Cardiac muscle cell (in vitro differentiated cells and primary cell): ENCODE measurements around the gene PRKAG2. TPM values are rescaled to one million over a fixed set of nuclear protein-coding genes. Genes with fewer than 3 reads are reported as not detected.

Experiments
- DNase-seq, 2 donors: peaks; one replicate each; pipeline versions ENCODE4 v3.0.0 to v3.0.0-alpha.2; 2010 to 2017; ENCODE audit warnings: low read depth in 1 of 2, low spot score in 1 of 2
- H3K27ac ChIP-seq: fragments of 200-600 bp; sonication (generic); 2 replicates; pipeline ENCODE4 v1.5.1; 2016
- H3K27me3 ChIP-seq: fragments of 200-600 bp; sonication (generic); 2 replicates; pipeline ENCODE4 v1.6.0; 2016; ENCODE audit warnings: control low read depth
- H3K36me3 ChIP-seq: fragments of 200-600 bp; sonication (generic); 2 replicates; pipeline ENCODE4 v1.5.1; 2016; ENCODE audit warnings: control low read depth
- H3K4me1 ChIP-seq: fragments of 200-600 bp; sonication (generic); 2 replicates; pipeline ENCODE4 v1.8.1; 2017; ENCODE audit warnings: low read depth, mild to moderate bottlenecking, mixed run types
- H3K4me3 ChIP-seq: fragments of 200-600 bp; sonication (generic); 2 replicates; pipeline ENCODE4 v1.5.1; 2016; ENCODE audit warnings: mild to moderate bottlenecking
- H3K9me3 ChIP-seq: fragments of 200-600 bp; sonication (generic); 2 replicates; pipeline ENCODE4 v1.5.1; 2017; ENCODE audit warnings: low read depth, mild to moderate bottlenecking, control low read depth
- polyA plus RNA-seq: library from polyadenylated mRNA; unstranded; fragments of >200 nt; fragmentation: Nextera tagmentation; extraction: Ambion mirVana; gene quantifications from 2 replicates; pipeline ENCODE4 v1.2.1, GENCODE V29; 2016
- total RNA-seq: library from RNA; depleted of rRNA; stranded (reverse); fragments of >200 nt; gene quantifications from 2 replicates; pipeline ENCODE4 v1.2.3, GENCODE V29; 2016
- TF ChIP-seq, protein P1 (sequence below): IDR thresholded peaks from 2 replicates; pipeline ENCODE4 v1.5.1; 2012; ENCODE audit warnings: low read depth, mild to moderate bottlenecking, low read length

PRKAG2 gene
- total and polyA plus RNA-seq, 2 experiments from 2014 or later: 43.4 to 85.3 TPM

DNA sequence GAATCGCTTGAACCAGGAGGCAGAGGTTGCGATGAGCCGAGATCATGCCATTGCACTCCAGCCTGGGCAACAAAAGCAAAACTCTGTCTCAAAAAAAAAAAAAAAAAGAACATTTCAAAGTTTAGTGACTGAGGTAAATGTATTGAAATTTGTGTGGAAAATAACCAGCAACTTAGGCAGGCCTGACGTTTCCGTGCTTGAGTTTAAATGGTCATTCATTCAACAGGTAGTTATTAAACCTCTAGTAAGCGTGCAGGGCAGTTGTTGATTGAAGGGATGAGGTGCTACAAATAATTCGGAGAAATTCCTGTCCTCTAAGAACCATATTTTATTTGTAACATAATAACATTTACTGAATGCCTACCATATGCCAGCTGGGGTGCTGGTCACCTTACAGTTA, 135.3 kb downstream of the PRKAG2 start:
- no peak overlapping the region for H3K4me3 ChIP-seq
- H3K27me3 ChIP-seq: no peaks in the 10 kb centered on the region
- H3K9me3 ChIP-seq: no peaks in the 10 kb centered on the region
- no peaks in the 10 kb centered on the region for H3K36me3 ChIP-seq
- no peak overlapping the region for H3K27ac ChIP-seq
- peaks cover 17% of the 10 kb centered on the region for H3K4me1 ChIP-seq
- TF ChIP-seq, protein P1, sequence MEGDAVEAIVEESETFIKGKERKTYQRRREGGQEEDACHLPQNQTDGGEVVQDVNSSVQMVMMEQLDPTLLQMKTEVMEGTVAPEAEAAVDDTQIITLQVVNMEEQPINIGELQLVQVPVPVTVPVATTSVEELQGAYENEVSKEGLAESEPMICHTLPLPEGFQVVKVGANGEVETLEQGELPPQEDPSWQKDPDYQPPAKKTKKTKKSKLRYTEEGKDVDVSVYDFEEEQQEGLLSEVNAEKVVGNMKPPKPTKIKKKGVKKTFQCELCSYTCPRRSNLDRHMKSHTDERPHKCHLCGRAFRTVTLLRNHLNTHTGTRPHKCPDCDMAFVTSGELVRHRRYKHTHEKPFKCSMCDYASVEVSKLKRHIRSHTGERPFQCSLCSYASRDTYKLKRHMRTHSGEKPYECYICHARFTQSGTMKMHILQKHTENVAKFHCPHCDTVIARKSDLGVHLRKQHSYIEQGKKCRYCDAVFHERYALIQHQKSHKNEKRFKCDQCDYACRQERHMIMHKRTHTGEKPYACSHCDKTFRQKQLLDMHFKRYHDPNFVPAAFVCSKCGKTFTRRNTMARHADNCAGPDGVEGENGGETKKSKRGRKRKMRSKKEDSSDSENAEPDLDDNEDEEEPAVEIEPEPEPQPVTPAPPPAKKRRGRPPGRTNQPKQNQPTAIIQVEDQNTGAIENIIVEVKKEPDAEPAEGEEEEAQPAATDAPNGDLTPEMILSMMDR: no peak
- no peak for DNase-seq

DNA sequence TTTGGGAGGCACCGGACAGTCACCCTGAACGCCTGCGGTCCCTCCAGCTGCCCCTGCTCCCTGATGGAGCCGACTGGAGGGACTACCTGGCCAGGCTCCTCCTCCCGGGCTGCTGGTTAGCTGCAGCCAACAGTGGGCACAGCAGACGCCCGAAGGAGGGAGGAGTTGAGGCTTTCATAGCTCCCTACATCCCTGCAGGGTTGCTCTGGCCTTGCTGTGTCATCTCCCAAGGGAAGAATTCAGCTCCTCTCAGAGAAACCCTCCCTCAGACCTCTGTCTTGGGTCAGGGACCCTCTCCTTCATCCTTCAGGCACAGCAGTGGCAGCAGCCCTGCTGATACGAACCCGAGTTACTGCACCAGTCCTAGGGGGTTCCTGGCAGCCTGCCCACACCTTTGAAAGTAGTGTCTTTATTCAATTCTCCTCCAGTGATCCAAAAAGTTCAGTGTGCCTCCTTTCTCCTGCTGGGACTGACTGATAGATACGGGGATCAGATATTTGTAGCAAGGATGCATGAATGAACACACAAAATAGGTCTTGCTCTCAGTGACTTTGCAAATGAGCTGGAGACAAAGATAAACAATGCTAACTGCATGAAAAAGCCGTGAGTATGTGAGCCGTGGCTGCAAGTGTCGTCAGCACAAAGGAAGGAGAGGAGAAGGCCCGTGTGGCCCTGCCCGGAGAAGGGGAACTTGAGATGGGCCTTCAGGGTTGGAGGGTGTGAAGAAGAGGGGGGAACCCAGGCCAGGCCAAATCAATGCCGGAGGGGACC, 136.6 kb downstream of the PRKAG2 start:
- peaks cover 16% of the 10 kb centered on the region for H3K4me1 ChIP-seq
- DNase-seq: no peak
- H3K36me3 ChIP-seq: no peaks in the 10 kb centered on the region
- no peak overlapping the region for H3K27ac ChIP-seq
- no peak overlapping the region for H3K4me3 ChIP-seq
- no peaks in the 10 kb centered on the region for H3K9me3 ChIP-seq
- no peaks in the 10 kb centered on the region for H3K27me3 ChIP-seq
- TF ChIP-seq, protein P1: no peak

DNA sequence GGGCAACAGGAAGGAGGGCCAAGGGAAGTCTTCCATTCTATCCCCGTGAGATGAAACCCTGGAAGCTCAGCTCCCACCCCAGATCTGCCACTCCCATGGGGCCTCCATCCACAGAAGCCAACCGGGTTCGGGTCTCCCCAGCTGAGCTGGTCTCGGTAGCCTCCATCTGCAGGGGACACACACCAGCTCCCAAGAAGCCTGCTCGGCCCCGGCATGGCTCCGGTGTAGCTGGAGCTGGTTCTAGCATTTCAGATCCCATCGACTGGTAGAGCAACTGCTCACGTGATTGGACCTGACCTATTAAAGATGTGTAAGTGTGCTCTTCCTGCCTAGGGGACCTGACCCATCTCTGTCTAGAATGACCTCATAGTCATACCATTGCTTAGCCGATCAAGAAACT, 138.0 kb downstream of the PRKAG2 start:
- H3K4me3 ChIP-seq: no peak overlapping the region
- no peaks in the 10 kb centered on the region for H3K9me3 ChIP-seq
- TF ChIP-seq, protein P1: no peak
- H3K27me3 ChIP-seq: no peaks in the 10 kb centered on the region
- DNase-seq: no peak
- H3K4me1 ChIP-seq: peaks cover 18% of the 10 kb centered on the region
- no peak overlapping the region for H3K27ac ChIP-seq
- no peaks in the 10 kb centered on the region for H3K36me3 ChIP-seq

DNA sequence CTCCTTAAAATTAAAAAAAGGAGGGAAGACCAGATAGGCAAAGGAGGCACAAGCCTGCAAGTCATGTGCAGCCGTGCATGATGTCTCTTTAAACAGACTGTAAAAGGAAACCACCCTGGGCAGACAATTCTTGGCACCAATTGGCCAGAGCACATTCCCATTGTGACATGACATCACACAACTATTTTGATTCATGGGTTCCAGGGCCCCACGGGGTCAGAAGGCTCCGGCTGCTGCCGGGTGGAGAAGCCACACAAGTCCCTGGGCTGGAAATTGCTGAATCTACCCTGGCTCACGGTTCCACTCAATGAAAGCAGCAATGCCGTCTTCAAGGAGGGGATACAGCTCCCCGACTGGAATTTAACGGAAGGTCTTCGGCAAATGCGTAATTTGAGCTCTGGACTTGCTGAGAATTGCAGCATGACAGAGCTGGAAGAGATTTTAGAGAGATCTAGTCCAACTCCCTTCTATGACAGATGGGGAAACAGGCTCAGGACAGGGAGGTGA, 140.5 kb downstream of the PRKAG2 start:
- H3K9me3 ChIP-seq: no peaks in the 10 kb centered on the region
- TF ChIP-seq, protein P1: no peak
- peaks cover 20% of the 10 kb centered on the region for H3K4me1 ChIP-seq
- peak; percentile 88 to 92 for DNase-seq
- no peaks in the 10 kb centered on the region for H3K36me3 ChIP-seq
- H3K27ac ChIP-seq: peak overlapping the region; percentile 91
- H3K4me3 ChIP-seq: peak overlapping the region; percentile 7
- no peaks in the 10 kb centered on the region for H3K27me3 ChIP-seq

DNA sequence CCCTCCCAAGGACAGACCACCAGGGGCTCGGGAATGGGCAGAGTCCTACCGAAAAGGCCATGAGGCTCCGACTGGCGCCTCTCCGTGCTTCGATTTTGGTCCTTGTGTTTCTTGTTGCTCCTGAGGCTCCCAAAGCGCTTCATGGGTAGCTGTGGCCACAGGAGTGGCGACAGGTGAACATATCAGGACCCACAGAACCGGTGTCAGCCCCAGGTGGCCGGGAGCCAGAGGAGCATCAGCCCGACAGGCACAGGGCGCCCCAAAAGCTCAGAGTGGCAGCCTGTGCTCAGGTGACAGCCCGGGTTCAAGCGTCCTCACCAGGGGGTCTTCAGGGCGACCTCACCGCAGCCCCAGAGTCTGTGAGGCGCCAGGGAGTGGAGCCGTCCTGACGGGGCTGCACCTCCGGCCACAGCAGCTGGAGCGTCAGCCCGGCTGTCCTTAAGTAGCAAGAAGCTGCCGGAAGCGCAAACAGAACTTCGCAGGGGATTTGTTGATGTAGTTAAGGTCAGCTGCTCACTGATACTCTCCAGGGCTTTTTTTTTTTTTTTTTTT, 141.0 kb downstream of the PRKAG2 start:
- Histone ChIP-seq H3K9me3 (no peaks in the 10 kb centered on the region), H3K36me3 (no peaks in the 10 kb centered on the region), H3K4me3 (peak overlapping the region; percentile 7), H3K27me3 (no peaks in the 10 kb centered on the region), H3K4me1 (peaks cover 25% of the 10 kb centered on the region), H3K27ac (peak overlapping the region; percentile 91)
- DNase-seq: no peak
- TF ChIP-seq, protein P1: no peak
